Neural progenitor cell (in vitro differentiated cells): ENCODE measurements around the gene GFOD2.

Experiments used
- EZH2 ChIP-seq: fragments of 200-600 bp; sonication (generic); IDR thresholded peaks from 2 replicates; pipeline ENCODE4 v1.6.1; 2017; ENCODE audit warnings: antibody characterized with exemption, mild to moderate bottlenecking, moderate library complexity
- EZH2phosphoT487 ChIP-seq: fragments of 200-600 bp; sonication (generic); IDR thresholded peaks from 2 replicates; pipeline ENCODE4 v1.6.1; 2017; ENCODE audit warnings: antibody characterized with exemption
- TF ChIP-seq, protein P1 (sequence below): fragments of 200-600 bp; sonication (generic); IDR thresholded peaks from 2 replicates; pipeline ENCODE4 v1.5.1; 2017; ENCODE audit warnings: antibody characterized with exemption, mild to moderate bottlenecking

DNA sequence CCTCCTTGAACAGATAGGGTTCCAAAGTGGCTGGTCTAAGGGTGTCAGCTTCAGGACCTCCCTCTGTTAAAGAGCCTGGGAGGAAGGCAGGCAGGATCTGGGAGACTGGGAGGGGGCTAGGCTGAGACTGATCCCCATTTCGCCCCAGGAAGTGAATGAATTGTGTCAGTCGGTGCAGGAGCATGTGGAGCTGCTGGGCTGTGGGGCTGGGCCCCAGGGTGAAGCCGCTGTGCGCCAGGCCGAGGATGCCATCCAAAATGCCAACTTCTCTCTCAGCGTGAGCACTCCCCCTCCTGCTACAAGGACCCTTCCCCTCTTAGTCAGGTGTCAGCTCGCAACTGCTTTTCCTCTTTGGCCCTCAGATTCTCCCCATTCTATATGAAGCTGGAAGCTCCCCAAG lies 68.1 kb downstream of the GFOD2 start:
- TF ChIP-seq EZH2 (no peak), EZH2phosphoT487 (no peak)
- TF ChIP-seq, protein P1, sequence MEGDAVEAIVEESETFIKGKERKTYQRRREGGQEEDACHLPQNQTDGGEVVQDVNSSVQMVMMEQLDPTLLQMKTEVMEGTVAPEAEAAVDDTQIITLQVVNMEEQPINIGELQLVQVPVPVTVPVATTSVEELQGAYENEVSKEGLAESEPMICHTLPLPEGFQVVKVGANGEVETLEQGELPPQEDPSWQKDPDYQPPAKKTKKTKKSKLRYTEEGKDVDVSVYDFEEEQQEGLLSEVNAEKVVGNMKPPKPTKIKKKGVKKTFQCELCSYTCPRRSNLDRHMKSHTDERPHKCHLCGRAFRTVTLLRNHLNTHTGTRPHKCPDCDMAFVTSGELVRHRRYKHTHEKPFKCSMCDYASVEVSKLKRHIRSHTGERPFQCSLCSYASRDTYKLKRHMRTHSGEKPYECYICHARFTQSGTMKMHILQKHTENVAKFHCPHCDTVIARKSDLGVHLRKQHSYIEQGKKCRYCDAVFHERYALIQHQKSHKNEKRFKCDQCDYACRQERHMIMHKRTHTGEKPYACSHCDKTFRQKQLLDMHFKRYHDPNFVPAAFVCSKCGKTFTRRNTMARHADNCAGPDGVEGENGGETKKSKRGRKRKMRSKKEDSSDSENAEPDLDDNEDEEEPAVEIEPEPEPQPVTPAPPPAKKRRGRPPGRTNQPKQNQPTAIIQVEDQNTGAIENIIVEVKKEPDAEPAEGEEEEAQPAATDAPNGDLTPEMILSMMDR = no peak
